ENCODE measurements around the gene ACSF3.

DNA sequence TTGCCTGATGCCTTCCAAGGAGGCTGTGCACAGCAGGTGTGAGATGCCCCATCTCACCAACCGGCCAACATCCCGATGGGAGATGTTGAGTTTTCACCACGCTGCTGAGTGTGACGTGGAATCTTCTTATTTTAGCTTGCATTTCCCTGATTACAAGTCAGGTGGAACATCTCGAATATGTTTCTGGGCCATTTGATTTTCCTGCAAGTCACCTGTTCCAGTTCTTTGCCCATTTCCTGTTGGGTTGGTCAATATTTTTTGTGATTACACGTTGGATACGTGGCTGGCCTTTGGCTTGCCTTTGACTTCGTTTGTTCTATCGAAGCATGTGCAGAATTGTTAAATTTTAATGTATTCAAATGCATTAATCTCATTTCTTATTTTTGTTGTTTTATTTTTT lies 69.6 kb downstream of the ACSF3 start:
- TF ChIP-seq, protein P1, sequence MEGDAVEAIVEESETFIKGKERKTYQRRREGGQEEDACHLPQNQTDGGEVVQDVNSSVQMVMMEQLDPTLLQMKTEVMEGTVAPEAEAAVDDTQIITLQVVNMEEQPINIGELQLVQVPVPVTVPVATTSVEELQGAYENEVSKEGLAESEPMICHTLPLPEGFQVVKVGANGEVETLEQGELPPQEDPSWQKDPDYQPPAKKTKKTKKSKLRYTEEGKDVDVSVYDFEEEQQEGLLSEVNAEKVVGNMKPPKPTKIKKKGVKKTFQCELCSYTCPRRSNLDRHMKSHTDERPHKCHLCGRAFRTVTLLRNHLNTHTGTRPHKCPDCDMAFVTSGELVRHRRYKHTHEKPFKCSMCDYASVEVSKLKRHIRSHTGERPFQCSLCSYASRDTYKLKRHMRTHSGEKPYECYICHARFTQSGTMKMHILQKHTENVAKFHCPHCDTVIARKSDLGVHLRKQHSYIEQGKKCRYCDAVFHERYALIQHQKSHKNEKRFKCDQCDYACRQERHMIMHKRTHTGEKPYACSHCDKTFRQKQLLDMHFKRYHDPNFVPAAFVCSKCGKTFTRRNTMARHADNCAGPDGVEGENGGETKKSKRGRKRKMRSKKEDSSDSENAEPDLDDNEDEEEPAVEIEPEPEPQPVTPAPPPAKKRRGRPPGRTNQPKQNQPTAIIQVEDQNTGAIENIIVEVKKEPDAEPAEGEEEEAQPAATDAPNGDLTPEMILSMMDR (IDR thresholded peaks at IDR 0.05): no peak
- TF ChIP-seq POLR2AphosphoS5 (IDR thresholded peaks at IDR 0.05; ENCODE audit: low read depth, low read length): no peak

Measured in Panc1 (cell line).